Naive thymus-derived CD4-positive, alpha-beta T cell (primary cell): ENCODE data around the gene ARL13B. TPM values are rescaled to one million over a fixed set of nuclear protein-coding genes. Genes with fewer than 3 reads are reported as not detected.

ENCODE experiments used
- ATAC-seq: fragments of 150-1000 bp; cut with Tn5 transposase; 2 replicates; pipeline ENCODE4 v1.10.0; 2021; ENCODE audit warnings: mild to moderate bottlenecking, moderate library complexity
- CTCF ChIA-PET: fragments of 350-600 bp; sonication (Branson Sonifier 250); formaldehyde crosslinking; loops from one replicate; lab custom pipeline; 2021; ENCODE audit warnings: antibody characterized with exemption; lab: Charles Lee
- POLR2A ChIA-PET: fragments of 350-600 bp; sonication (Branson Sonifier 250); formaldehyde crosslinking; loops from one replicate; lab custom pipeline; 2021; ENCODE audit warnings: antibody characterized with exemption, inconsistent platforms; lab: Charles Lee
- DNase-seq, 9 donors: peaks; one replicate each; pipeline versions ENCODE4 v3.0.0 to v3.0.0-alpha.2; 2020 to 2022; ENCODE audit warnings: mixed read lengths in 1 of 9
- H3K27ac ChIP-seq: one replicate; pipeline ENCODE4 v1.7.0; 2013; ENCODE audit warnings: mild to moderate bottlenecking, low read depth, low read length, moderate library complexity
- H3K27me3 ChIP-seq, 2 donors: one replicate each; pipeline ENCODE4 v1.7.0; 2013; ENCODE audit warnings: low read length in 2 of 2, mild to moderate bottlenecking in 2 of 2, moderate library complexity in 2 of 2; ENCODE audit not compliant: control insufficient read depth in 2 of 2, insufficient read depth in 2 of 2
- H3K36me3 ChIP-seq, 3 experiments: 1 replicate in 2 of 3; 2 replicates in 1 of 3; pipeline ENCODE4 v1.7.0; 2013; ENCODE audit warnings: low read length in 3 of 3, mild to moderate bottlenecking in 3 of 3, moderate library complexity in 1 of 3; ENCODE audit not compliant: insufficient read depth in 3 of 3, control insufficient read depth in 2 of 3
- H3K4me1 ChIP-seq, 2 donors: one replicate each; pipeline ENCODE4 v1.7.0; 2013; ENCODE audit warnings: low read length in 2 of 2, mild to moderate bottlenecking in 2 of 2, moderate library complexity in 1 of 2; ENCODE audit not compliant: control insufficient read depth in 2 of 2, insufficient read depth in 2 of 2
- H3K4me3 ChIP-seq: 2 replicates; pipeline ENCODE4 v1.7.0; 2013; ENCODE audit warnings: mild to moderate bottlenecking, low read length
- H3K9me3 ChIP-seq, 3 experiments: 1 replicate in 2 of 3; 2 replicates in 1 of 3; pipeline ENCODE4 v1.7.0; 2013; ENCODE audit warnings: low read length in 3 of 3; ENCODE audit not compliant: control insufficient read depth in 2 of 3
- H3K27ac Mint-ChIP-seq, 9 donors: one replicate each; pipeline ENCODE4 v1.8.0; 2020 to 2022; ENCODE audit warnings: mixed read lengths in 9 of 9, mild to moderate bottlenecking in 8 of 9, moderate library complexity in 5 of 9, inconsistent platforms in 2 of 9
- H3K27me3 Mint-ChIP-seq, 5 donors: one replicate each; pipeline ENCODE4 v1.8.0; 2021 to 2022; ENCODE audit warnings: mixed read lengths in 5 of 5, mild to moderate bottlenecking in 1 of 5
- H3K36me3 Mint-ChIP-seq, 5 donors: one replicate each; pipeline ENCODE4 v1.8.0; 2020 to 2022; ENCODE audit warnings: mixed read lengths in 5 of 5, mild to moderate bottlenecking in 3 of 5, inconsistent platforms in 1 of 5
- H3K4me1 Mint-ChIP-seq, 7 donors: one replicate each; pipeline ENCODE4 v1.8.0; 2020 to 2022; ENCODE audit warnings: mixed read lengths in 7 of 7, mild to moderate bottlenecking in 3 of 7, inconsistent platforms in 1 of 7
- H3K4me3 Mint-ChIP-seq, 10 donors: one replicate each; pipeline ENCODE4 v1.8.0; 2020 to 2022; ENCODE audit warnings: mild to moderate bottlenecking in 10 of 10, mixed read lengths in 10 of 10, moderate library complexity in 6 of 10, inconsistent platforms in 2 of 10
- H3K9me3 Mint-ChIP-seq, 11 donors: one replicate each; pipeline ENCODE4 v1.8.0; 2020 to 2022; ENCODE audit warnings: mixed read lengths in 11 of 11, mild to moderate bottlenecking in 4 of 11, inconsistent platforms in 1 of 11, moderate library complexity in 1 of 11
- intact Hi-C, 2 donors: fragments of 100-400 bp; cut with micrococcal nuclease; formaldehyde crosslinking; loops; one replicate each; pipeline ENCODE4 v1.15.1; 2023
- polyA plus RNA-seq, 2 donors: library from polyadenylated mRNA; unstranded; fragments of 300-500 nt; fragmentation: Illumina TruSeq; gene quantifications; one replicate each; pipeline ENCODE4 v1.2.3, GENCODE V29; 2021
- total RNA-seq, 6 experiments: library from RNA in 5 of 6; stranded (reverse) in 5 of 6; gene quantifications; 1 replicate in 5 of 6; 2 replicates in 1 of 6; pipeline ENCODE4 v1.2.3 and lab custom pipeline; 2021 to 2026

ARL13B gene
- total and polyA plus RNA-seq, 7 experiments from 2014 or later = 4.4 to 10.2 (median 7.0) TPM

DNA sequence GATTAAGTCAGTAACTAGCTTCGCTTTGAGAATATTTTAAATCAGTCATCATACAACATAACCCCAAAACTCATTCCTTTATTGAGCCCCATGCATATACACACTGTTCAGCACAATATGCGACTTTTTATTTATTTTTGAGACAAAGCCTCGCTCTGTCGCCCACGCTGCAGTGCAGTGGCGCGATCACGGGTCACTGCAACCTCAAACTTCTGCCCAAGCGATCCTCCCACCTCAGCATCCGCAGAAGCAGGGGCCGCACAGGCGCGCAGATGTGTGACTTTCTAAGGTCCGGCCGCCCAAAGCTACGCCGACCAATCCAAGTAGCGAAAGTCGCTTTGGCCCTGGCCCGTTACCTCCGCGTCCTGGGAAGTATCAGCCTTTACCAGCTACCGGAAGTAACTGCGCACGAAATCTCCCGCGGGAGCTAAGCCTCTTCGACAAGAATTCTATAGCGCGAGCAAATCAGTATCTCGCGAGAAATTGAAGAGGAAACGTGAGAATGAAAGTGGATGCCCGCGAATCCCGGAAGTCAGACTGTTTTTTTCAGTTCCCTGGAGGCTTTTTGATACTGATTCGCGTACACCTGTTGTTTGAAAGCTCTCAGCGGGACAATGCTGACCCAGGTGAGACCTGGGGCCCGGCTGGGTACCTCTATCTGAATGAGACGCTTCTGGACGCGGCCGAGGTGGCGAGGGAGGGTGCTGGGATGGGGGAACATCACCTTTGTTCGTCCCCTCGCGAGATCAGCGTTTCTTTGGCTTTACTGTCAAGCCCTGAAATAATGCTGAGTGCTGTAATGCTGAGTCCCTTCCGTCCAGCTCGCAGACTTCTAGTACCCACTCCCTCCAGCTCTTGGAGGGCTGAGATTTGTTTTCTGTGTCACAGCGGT is 82.8 kb downstream of the ARL13B start, which contains the start of the genes DHFR2 and NSUN3:
DHFR2 (minus strand) TSS at position 404 of the 892 bp plus-strand sequence. CDS start 1,405 bp downstream, outside the sequence.
NSUN3 (plus strand) TSS at position 549 of the 892 bp plus-strand sequence; CDS start at position 615, 66 bp downstream.
- Mint-ChIP-seq H3K27ac (peak within 1 kb of the TSS; percentile 98 to 100 (median 100)), H3K4me1 (peaks cover 30 to 73% (median 59%) of the 10 kb centered on the region in 7 donors), H3K9me3 (peaks cover 0 to 5% (median 0%) of the 10 kb centered on the region in 11 donors), H3K36me3 (peaks cover 16 to 43% (median 33%) of the 10 kb centered on the region in 5 donors), H3K4me3 (peak within 1 kb of the TSS; percentile 93 to 100 (median 98)), H3K27me3 (no peaks in the 10 kb centered on the region)
- peak within 1 kb of the TSS; percentile 71 for H3K4me3 ChIP-seq
- POLR2A ChIA-PET = interaction anchor here (0.6 to 2.4 kb wide), 18 partner anchors 9 to 89 kb away, joined by 3 to 10 read pairs (median 4); partner anchors contain the start of gene PROS1
- H3K27me3 ChIP-seq = no peaks in the 10 kb centered on the region
- peak; percentile 90 for ATAC-seq
- DNase-seq = peak; percentile 70 to 94 (median 90)
- peaks cover 0 to 25% (median 0%) of the 10 kb centered on the region in 3 experiments for H3K36me3 ChIP-seq
- intact Hi-C loops = loop anchor here (1.0 to 10.0 kb wide), 4 partner anchors 18 to 218 kb away; partner anchors contain the start of gene ARL13B (in 2 of the 2)
- peak within 1 kb of the TSS; percentile 94 for H3K27ac ChIP-seq
- CTCF ChIA-PET = interaction anchor here (0.6 to 1.0 kb wide), 2 partner anchors 26 to 60 kb away, joined by 5 read pairs; no protein-coding TSS in a partner anchor
- peaks cover 18 to 20% of the 10 kb centered on the region in 2 donors for H3K4me1 ChIP-seq
- no peaks in the 10 kb centered on the region for H3K9me3 ChIP-seq

DNA sequence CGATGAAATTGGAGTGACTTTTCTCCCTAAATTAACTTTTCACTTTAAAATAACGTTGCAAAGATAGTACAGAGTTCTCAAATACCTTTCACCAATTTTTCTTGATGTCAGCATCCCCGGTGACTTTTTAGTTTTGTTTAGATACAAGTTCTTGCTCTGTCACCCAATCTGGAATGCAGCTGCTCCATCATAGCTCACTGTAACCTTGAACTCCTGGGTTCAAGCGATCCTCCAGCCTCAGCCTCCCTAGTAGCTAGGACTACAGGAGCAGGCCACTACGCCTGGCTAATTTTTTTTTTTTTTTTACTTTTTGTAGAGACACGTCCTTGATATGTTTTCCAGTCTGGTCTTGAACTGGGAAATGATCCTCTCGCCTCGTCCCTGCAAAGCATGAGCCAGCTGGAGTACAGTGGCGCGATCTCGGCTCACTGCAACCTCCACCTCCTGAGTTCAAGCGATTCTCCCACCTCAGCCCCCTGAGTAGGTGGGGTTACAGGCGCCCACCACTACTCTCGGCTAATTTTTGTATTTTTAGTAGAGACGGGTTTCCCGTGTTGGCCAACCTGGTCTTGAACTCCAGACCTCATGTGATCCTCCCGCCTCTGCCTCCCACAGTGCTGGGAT is 83.7 kb downstream of the ARL13B start:
- intact Hi-C loops = loop anchor here (1.0 to 10.0 kb wide), 3 partner anchors 17 to 219 kb away; partner anchors contain the start of gene ARL13B (in 1 of the 2)
- peaks cover 30 to 75% (median 64%) of the 10 kb centered on the region in 7 donors for H3K4me1 Mint-ChIP-seq

DNA sequence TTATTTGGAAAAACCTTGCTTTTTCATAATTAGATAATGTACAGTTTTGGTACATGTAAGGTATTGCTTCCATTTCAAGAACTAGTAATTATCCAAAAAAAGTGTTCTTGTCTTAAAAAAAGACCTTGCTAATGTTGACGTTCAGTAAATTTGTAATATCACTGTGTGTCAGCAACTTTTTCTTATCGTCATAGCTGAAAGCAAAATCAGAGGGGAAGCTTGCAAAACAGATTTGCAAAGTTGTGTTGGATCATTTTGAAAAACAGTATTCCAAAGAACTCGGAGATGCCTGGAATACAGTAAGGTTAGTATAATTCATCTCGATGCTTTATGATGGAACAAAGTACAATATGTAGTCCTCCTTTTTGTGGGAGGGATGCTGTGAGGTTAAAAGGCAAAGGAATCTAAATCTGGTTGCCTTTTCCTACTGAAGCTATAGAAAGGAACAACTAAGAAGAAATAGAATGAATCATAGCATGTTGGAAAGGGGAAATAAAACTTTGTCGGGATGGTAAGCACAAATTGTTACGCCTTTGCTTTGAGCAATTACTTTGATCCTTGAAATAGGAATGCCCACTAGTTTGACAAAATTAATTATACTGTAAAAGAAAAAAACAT is 84.4 kb downstream of the ARL13B start:
- Histone ChIP-seq H3K4me1 (peaks cover 18 to 20% of the 10 kb centered on the region in 2 donors), H3K4me3 (no peak overlapping the region), H3K36me3 (peaks cover 0 to 26% (median 0%) of the 10 kb centered on the region in 3 experiments), H3K9me3 (no peaks in the 10 kb centered on the region), H3K27me3 (no peaks in the 10 kb centered on the region), H3K27ac (no peak overlapping the region)
- ATAC-seq = no peak
- Mint-ChIP-seq H3K27ac (peak overlapping the region; percentile 98 to 100 (median 100)), H3K9me3 (peaks cover 0 to 5% (median 0%) of the 10 kb centered on the region in 11 donors), H3K4me3 (peak overlapping the region; percentile 93 to 100 (median 98)), H3K27me3 (no peaks in the 10 kb centered on the region), H3K4me1 (peaks cover 36 to 78% (median 67%) of the 10 kb centered on the region in 7 donors), H3K36me3 (peaks cover 18 to 41% (median 38%) of the 10 kb centered on the region in 5 donors)
- ChIA-PET POLR2A (interaction anchor here (0.7 kb wide), 1 partner anchor 81 kb away, joined by 3 read pairs; no protein-coding TSS in a partner anchor), CTCF (interaction anchor here (1.5 kb wide), 1 partner anchor 61 kb away, joined by 5 read pairs; no protein-coding TSS in a partner anchor)
- intact Hi-C loops = loop anchor here in 1 of 2 donors (10.0 kb wide), 1 partner anchor 220 kb away; no protein-coding TSS in a partner anchor
- DNase-seq = no peak

More for the DNA sequence above, 83.7 kb downstream of the ARL13B start:
- Histone ChIP-seq H3K4me3 (peak overlapping the region; percentile 71), H3K9me3 (no peaks in the 10 kb centered on the region), H3K27ac (peak overlapping the region; percentile 94), H3K36me3 (peaks cover 0 to 26% (median 0%) of the 10 kb centered on the region in 3 experiments), H3K27me3 (no peaks in the 10 kb centered on the region), H3K4me1 (peaks cover 18 to 20% of the 10 kb centered on the region in 2 donors)
- peaks cover 0 to 5% (median 0%) of the 10 kb centered on the region in 11 donors for H3K9me3 Mint-ChIP-seq
- POLR2A ChIA-PET = interaction anchor here (0.7 to 2.4 kb wide), 11 partner anchors 8 to 90 kb away, joined by 3 to 10 read pairs (median 4); partner anchors contain the start of gene PROS1
- H3K36me3 Mint-ChIP-seq = peaks cover 18 to 43% (median 38%) of the 10 kb centered on the region in 5 donors
- DNase-seq = no peak
- no peaks in the 10 kb centered on the region for H3K27me3 Mint-ChIP-seq
- H3K27ac Mint-ChIP-seq = peak overlapping the region; percentile 98 to 100 (median 100)
- peak overlapping the region; percentile 93 to 100 (median 98) for H3K4me3 Mint-ChIP-seq
- ATAC-seq = no peak
- CTCF ChIA-PET = interaction anchor here (0.6 kb wide), 1 partner anchor 26 kb away, joined by 5 read pairs; no protein-coding TSS in a partner anchor

DNA sequence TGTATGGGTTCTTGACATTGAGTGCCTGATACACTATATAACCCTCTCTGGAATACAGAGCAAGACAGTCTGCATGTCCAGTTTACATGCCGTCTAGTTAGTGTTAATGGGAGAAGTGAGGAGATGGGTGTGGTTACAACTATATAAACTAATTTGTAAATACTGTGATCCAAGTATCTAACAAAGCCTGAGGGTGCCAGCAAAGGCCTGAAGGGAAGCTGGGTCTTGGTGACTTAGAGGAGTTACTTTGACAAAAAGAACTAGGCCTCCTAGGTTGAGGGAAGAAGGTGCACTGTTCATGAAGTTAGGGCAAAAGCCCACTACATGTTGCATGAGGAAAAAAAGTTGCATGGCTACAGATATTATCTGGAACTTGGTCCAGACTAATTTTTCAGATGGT is 85.2 kb downstream of the ARL13B start:
- H3K36me3 ChIP-seq = peaks cover 0 to 24% (median 0%) of the 10 kb centered on the region in 3 experiments
- no peaks in the 10 kb centered on the region for H3K27me3 Mint-ChIP-seq
- H3K4me3 ChIP-seq = no peak overlapping the region
- CTCF ChIA-PET = interaction anchor here (1.5 kb wide), 1 partner anchor 62 kb away, joined by 5 read pairs; no protein-coding TSS in a partner anchor
- H3K27me3 ChIP-seq = no peaks in the 10 kb centered on the region
- H3K36me3 Mint-ChIP-seq = peaks cover 18 to 40% (median 38%) of the 10 kb centered on the region in 5 donors
- H3K9me3 ChIP-seq = no peaks in the 10 kb centered on the region
- peaks cover 38 to 78% (median 67%) of the 10 kb centered on the region in 7 donors for H3K4me1 Mint-ChIP-seq
- POLR2A ChIA-PET = no interaction called here
- H3K27ac Mint-ChIP-seq = peak overlapping the region in 7 of 9 donors; percentile 22 to 71 (median 47)
- DNase-seq (no peak), ATAC-seq (no peak)
- H3K27ac ChIP-seq = no peak overlapping the region
- H3K4me1 ChIP-seq = peaks cover 18 to 21% of the 10 kb centered on the region in 2 donors
- intact Hi-C loops = loop anchor here in 1 of 2 donors (10.0 kb wide), 1 partner anchor 220 kb away; no protein-coding TSS in a partner anchor
- peaks cover 0 to 5% (median 0%) of the 10 kb centered on the region in 11 donors for H3K9me3 Mint-ChIP-seq
- H3K4me3 Mint-ChIP-seq = peak overlapping the region; percentile 3 to 99 (median 45)

DNA sequence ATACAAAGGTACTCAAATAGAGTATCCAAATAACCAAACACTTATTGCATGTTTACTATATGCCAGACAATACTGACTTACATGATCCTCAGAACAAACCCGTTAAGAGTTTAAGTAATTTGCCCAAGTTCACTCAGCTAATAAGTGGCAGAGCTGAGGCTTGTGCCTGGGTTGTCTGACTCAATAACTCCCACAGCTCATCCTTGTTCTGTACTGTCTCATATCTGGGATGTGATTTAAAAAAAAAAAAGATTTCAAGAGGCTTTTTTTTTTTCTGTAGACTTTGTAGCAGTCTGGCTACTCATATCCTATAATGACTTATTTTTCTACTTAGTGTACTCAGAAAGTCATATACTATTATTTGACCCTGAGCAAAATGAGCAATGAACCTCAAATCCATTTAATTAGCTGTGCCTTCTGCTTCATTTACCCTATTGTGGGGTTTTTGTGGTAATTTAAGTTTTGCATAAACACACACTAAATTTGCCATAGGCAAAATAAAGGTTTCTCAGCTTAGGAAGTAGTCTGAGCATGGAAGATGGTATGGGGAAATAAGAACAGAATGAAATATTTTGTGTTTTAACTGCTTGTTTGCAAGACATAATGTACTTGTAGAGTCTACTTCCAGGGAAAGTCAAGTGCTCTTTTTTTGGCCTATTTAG is 86.0 kb downstream of the ARL13B start:
- H3K36me3 ChIP-seq = peaks cover 0 to 18% (median 0%) of the 10 kb centered on the region in 3 experiments
- intact Hi-C loops = loop anchor here in 1 of 2 donors (10.0 kb wide), 1 partner anchor 221 kb away; no protein-coding TSS in a partner anchor
- peaks cover 18 to 25% of the 10 kb centered on the region in 2 donors for H3K4me1 ChIP-seq
- H3K4me3 ChIP-seq = no peak overlapping the region
- peak overlapping the region in 4 of 9 donors; percentile 32 to 68 (median 36) for H3K27ac Mint-ChIP-seq
- no peaks in the 10 kb centered on the region for H3K27me3 Mint-ChIP-seq
- peaks cover 0 to 5% (median 0%) of the 10 kb centered on the region in 11 donors for H3K9me3 Mint-ChIP-seq
- H3K27ac ChIP-seq = no peak overlapping the region
- ChIA-PET CTCF (interaction anchor here (1.5 kb wide), 1 partner anchor 63 kb away, joined by 5 read pairs; no protein-coding TSS in a partner anchor), POLR2A (interaction anchor here (1.6 kb wide), 1 partner anchor 87 kb away, joined by 4 read pairs; no protein-coding TSS in a partner anchor)
- H3K36me3 Mint-ChIP-seq = peaks cover 18 to 36% (median 34%) of the 10 kb centered on the region in 5 donors
- no peaks in the 10 kb centered on the region for H3K9me3 ChIP-seq
- no peaks in the 10 kb centered on the region for H3K27me3 ChIP-seq
- DNase-seq (no peak), ATAC-seq (no peak)
- H3K4me3 Mint-ChIP-seq = peak overlapping the region in 7 of 10 donors; percentile 2 to 50 (median 23)
- H3K4me1 Mint-ChIP-seq = peaks cover 40 to 73% (median 68%) of the 10 kb centered on the region in 7 donors
